Uterus (tissue), 4 donors: Measurements from ENCODE around the gene WEE1. TPM values are rescaled to one million over a fixed set of nuclear protein-coding genes. Genes with fewer than 3 reads are reported as not detected.
A peak's percentile ranks its signal among the peaks of the same experiment; 100 is the strongest.

Source experiments
- DNase-seq, 2 donors: peaks; one replicate each; pipeline ENCODE4 v3.0.0-alpha.2; 2019 to 2020
- H3K27ac ChIP-seq, 2 donors: fragments of 200-600 bp; sonication (generic); 1 replicate in 1 of 2; 2 replicates in 1 of 2; pipeline ENCODE4 v1.5.1; 2016 to 2018
- H3K27me3 ChIP-seq, 2 donors: fragments of 200-600 bp; sonication (generic); one replicate each; pipeline ENCODE4 v1.5.1; 2018 to 2019; ENCODE audit warnings: control low read depth in 1 of 2
- H3K36me3 ChIP-seq, 2 donors: fragments of 200-600 bp; sonication (generic); one replicate each; pipeline ENCODE4 v1.5.1; 2019; ENCODE audit warnings: control low read depth in 1 of 2
- H3K4me1 ChIP-seq, 2 donors: fragments of 200-600 bp; sonication (generic); one replicate each; pipeline ENCODE4 v1.5.1; 2018 to 2019; ENCODE audit warnings: control low read depth in 1 of 2
- H3K4me3 ChIP-seq, 2 donors: fragments of 200-600 bp; sonication (generic); 1 replicate in 1 of 2; 2 replicates in 1 of 2; pipeline ENCODE4 v1.5.1; 2018 to 2019; ENCODE audit warnings: mild to moderate bottlenecking in 1 of 2
- H3K9me3 ChIP-seq, 2 donors: fragments of 200-600 bp; sonication (generic); one replicate each; pipeline ENCODE4 v1.5.1; 2019; ENCODE audit warnings: control low read depth in 1 of 2
- POLR2A ChIP-seq, 2 donors: fragments of 450-650 bp; IDR thresholded peaks; one replicate each; pipeline ENCODE4 v1.6.1; 2016; ENCODE audit warnings: antibody characterized with exemption in 2 of 2, mild to moderate bottlenecking in 1 of 2, moderate library complexity in 1 of 2
- intact Hi-C: fragments of 100-400 bp; cut with DNase I; formaldehyde crosslinking; loops from one replicate; pipeline ENCODE4 v1.15.1; 2023; ENCODE audit warnings: low total_unique reads
- total RNA-seq, 4 donors: library from RNA; depleted of rRNA in 3 of 4; stranded (reverse); fragments of >200 nt in 3 of 4; gene quantifications; one replicate each; pipeline versions ENCODE4 v1.1.0 to v1.2.4, GENCODE V29; 2014 to 2023
- TF ChIP-seq, protein P1 (sequence below), 4 experiments: fragments of 200-600 bp in 2 of 4; fragments of 450-650 bp in 2 of 4; sonication (generic) in 2 of 4; IDR thresholded peaks; one replicate each; pipeline ENCODE4 v1.5.1; 2016 to 2019; ENCODE audit warnings: antibody characterized with exemption in 4 of 4, mild to moderate bottlenecking in 2 of 4, moderate library complexity in 1 of 4
- donor health status: DM: yes; HTN: yes; CAD: no.

The WEE1 gene
- total RNA-seq, 4 donors from 2014 or later: 30.0 to 105 (median 60.0) TPM

DNA sequence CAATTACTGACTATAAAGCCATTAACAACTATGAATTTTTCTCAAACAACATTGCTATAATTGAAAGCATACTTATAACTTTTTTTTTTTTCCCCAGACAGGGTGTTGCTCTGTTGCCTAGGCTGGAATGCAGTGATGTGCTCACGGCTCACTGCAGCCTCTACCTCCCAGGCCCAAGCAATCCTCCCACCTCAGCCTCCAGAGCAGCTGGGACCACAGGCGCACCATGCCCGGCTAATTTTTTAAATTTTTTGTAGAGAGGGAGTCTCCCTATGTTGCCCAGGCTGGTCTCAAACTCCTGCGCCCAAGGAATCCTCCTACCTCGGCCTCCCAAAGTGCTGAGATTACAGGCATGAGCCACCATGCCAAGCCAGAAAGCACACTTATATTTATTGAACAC, 6.1 kb upstream of the WEE1 start:
- intact Hi-C loops: no loop called here
- no peaks in the 10 kb centered on the region for H3K36me3 ChIP-seq
- TF ChIP-seq, protein P1, sequence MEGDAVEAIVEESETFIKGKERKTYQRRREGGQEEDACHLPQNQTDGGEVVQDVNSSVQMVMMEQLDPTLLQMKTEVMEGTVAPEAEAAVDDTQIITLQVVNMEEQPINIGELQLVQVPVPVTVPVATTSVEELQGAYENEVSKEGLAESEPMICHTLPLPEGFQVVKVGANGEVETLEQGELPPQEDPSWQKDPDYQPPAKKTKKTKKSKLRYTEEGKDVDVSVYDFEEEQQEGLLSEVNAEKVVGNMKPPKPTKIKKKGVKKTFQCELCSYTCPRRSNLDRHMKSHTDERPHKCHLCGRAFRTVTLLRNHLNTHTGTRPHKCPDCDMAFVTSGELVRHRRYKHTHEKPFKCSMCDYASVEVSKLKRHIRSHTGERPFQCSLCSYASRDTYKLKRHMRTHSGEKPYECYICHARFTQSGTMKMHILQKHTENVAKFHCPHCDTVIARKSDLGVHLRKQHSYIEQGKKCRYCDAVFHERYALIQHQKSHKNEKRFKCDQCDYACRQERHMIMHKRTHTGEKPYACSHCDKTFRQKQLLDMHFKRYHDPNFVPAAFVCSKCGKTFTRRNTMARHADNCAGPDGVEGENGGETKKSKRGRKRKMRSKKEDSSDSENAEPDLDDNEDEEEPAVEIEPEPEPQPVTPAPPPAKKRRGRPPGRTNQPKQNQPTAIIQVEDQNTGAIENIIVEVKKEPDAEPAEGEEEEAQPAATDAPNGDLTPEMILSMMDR (IDR thresholded peaks at IDR 0.05): no peak
- no peak for TF ChIP-seq POLR2A (IDR thresholded peaks at IDR 0.05)
- peaks cover 0 to 4% of the 10 kb centered on the region in 2 donors for H3K4me1 ChIP-seq
- peak overlapping the region; percentile 94 to 97 for H3K27ac ChIP-seq
- DNase-seq: no peak
- H3K4me3 ChIP-seq: no peak overlapping the region
- no peaks in the 10 kb centered on the region for H3K27me3 ChIP-seq
- H3K9me3 ChIP-seq: no peaks in the 10 kb centered on the region

DNA sequence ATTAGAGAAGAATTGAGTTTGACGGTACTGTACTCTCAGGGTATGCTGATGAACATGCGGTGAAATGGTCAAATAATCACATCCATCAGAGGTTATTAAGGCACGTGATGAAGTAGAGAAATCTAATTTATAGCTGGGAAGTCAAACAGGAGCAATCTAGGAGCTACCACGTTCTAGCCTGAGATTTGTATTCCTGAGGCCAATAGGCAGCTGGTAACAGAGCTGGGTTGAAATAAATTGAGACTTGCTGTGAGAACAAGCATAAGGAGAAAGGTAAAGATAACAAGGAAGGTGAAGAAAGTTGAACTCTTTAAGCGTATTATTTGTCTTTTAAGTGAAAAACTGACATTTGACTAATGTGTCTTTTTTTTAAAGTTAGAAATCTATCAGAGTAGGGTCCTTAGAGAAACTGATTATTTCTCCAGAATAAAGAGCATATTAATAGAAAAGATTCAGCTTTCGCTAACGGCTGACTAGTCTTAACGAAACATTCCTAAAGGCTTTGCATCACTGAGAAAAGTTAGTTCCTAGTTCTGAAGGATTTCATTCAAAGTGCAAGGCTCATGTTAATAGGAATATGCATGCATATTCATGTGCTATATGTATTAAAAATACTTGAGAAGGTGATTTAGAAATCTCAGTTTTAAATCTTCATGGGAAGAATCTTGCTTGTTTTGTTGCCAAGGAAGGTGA, 5.2 kb upstream of the WEE1 start:
- TF ChIP-seq POLR2A (IDR thresholded peaks at IDR 0.05): no peak
- TF ChIP-seq, protein P1 (IDR thresholded peaks at IDR 0.05): no peak
- Histone ChIP-seq H3K4me1 (peaks cover 0 to 4% of the 10 kb centered on the region in 2 donors), H3K27me3 (no peaks in the 10 kb centered on the region), H3K4me3 (no peak overlapping the region), H3K36me3 (no peaks in the 10 kb centered on the region), H3K27ac (peak overlapping the region; percentile 94 to 97), H3K9me3 (no peaks in the 10 kb centered on the region)
- DNase-seq: no peak
- intact Hi-C loops: no loop called here

DNA sequence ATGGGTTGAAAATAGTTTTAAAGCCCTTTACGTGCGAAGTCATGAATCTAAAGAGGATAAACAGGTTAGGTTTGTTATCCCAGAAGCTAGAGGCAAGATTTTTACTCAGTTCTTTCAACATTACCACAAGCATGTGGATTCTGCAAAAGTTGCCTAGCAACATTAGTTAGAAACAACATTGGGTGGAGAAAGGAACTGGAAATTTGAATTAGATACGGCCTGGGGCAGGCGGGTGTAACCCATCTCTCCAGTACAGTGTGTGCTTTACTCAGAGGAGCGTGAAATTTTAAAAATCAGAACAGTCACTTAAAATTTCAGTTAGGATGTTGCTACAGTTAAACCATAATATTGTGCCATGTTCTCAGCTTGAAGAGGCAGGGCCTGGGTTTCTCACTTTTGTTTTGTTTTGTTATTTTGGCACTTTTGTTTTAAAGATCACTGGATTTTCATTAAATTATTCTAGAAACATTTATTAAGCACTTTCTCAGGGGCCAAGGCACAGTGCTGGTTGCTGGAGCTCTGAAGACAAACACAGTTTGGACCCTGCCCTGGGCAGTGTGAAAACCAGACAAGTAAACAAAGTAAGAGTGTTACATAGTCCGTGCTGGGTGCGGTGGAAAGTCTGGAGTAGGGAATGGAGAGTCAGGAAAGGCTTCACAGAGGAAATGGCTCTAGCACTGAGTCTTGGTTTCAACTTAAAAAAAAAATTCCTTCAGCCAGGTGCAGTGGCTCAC, 4.4 kb upstream of the WEE1 start:
- Histone ChIP-seq H3K9me3 (no peaks in the 10 kb centered on the region), H3K27me3 (no peaks in the 10 kb centered on the region), H3K36me3 (no peaks in the 10 kb centered on the region), H3K27ac (peak overlapping the region; percentile 94 to 97), H3K4me3 (peak overlapping the region in 1 of 2 donors; percentile 7), H3K4me1 (peaks cover 0 to 4% of the 10 kb centered on the region in 2 donors)
- DNase-seq: peak; percentile 59 to 66
- intact Hi-C loops: no loop called here
- TF ChIP-seq POLR2A (IDR thresholded peaks at IDR 0.05): peak; percentile 62 to 69
- TF ChIP-seq, protein P1 (IDR thresholded peaks at IDR 0.05): peak in 1 of 4 experiments; percentile 7

DNA sequence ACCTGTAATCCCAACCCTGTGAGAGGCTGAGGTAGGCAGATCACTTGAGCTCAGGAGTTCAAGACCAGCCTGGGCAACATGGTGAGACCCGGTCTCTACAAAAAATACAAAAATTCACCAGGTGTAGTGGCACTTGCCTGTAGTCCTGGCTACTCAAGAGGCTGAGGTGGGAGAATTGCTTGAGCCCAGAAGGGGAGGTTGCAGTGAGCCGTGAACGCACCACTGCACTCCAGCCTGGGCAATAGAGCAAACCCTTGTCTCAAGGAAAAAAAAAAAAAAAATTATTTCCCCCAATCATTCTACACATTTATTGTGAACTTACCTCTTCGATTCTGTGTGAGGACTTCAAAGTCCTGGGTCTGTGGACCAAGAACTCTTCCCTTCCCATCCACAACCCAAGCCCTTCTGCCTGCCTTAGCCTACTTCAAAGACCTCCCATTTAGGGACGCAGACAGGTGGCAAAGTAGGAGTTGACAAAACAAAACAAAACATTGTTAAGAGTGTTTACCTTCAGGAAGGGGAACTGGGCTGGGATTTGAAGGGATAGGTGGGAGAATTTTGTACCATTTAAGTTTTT, 3.8 kb upstream of the WEE1 start:
- TF ChIP-seq POLR2A (IDR thresholded peaks at IDR 0.05): no peak
- TF ChIP-seq, protein P1 (IDR thresholded peaks at IDR 0.05): no peak
- H3K27me3 ChIP-seq: no peaks in the 10 kb centered on the region
- DNase-seq: no peak
- no peaks in the 10 kb centered on the region for H3K9me3 ChIP-seq
- H3K4me3 ChIP-seq: no peak overlapping the region
- intact Hi-C loops: no loop called here
- H3K36me3 ChIP-seq: no peaks in the 10 kb centered on the region
- H3K27ac ChIP-seq: peak overlapping the region; percentile 94 to 97
- peaks cover 0 to 4% of the 10 kb centered on the region in 2 donors for H3K4me1 ChIP-seq
